K562 (cell line): ENCODE measurements around the gene ADRA2A. TPM values are rescaled to one million over a fixed set of nuclear protein-coding genes. Genes with fewer than 3 reads are reported as not detected.

ENCODE experiments used
- ATAC-seq: fragments of 200-7000 bp; cut with Tn5 transposase; 3 replicates; pipeline ENCODE4 v1.9.1; 2020; ENCODE audit warnings: moderate library complexity
- BruUV-seq: library from RNA; stranded (reverse); fragments of 400-500 nt; replicated peaks from 2 replicates; lab custom pipeline; 2021; lab: Mats Ljungman, UMichigan
- CTCF ChIA-PET: fragments of 300-600 bp; formaldehyde crosslinking; extraction: SDS; loops from one replicate; lab custom pipeline; 2021; ENCODE audit warnings: low intra/inter-chr PET ratio; lab: Yijun Ruan, JAX
- POLR2A ChIA-PET: fragments of 300-600, 350-650 bp; sonication (Branson Sonifier 250); formaldehyde crosslinking; extraction: SDS; loops from one replicate; lab custom pipeline; 2021; ENCODE audit warnings: antibody characterized with exemption, inconsistent platforms; lab: Yijun Ruan, JAX
- DNase-seq, 4 experiments: peaks; one replicate each; pipeline versions ENCODE4 v3.0.0 to v3.0.0-alpha.2; 2011 to 2018; ENCODE audit warnings: low spot score in 3 of 4, mixed read lengths in 3 of 4; ENCODE audit errors: extremely low read depth in 1 of 4
- FAIRE-seq: peaks from 2 replicates; lab custom pipeline; 2011; peaks lifted over from hg19 to GRCh38; lab: Jason Lieb, UNC
- H2AFZ ChIP-seq: 2 replicates; pipeline ENCODE4 v1.6.0; 2011; ENCODE audit warnings: low read depth, low read length, control low read depth, inconsistent platforms
- H3K27ac ChIP-seq: fragments of 200-600 bp; 3 replicates; pipeline ENCODE4 v1.8.0; 2011; ENCODE audit warnings: low read depth, mild to moderate bottlenecking, control low read depth, inconsistent platforms, low read length, moderate library complexity, mixed read lengths; ENCODE audit errors: extremely low read depth
- H3K27me3 ChIP-seq, 2 experiments: fragments of 300-600 bp in 1 of 2; 2 replicates in 1 of 2; 3 replicates in 1 of 2; pipeline versions ENCODE4 v1.6.0 to v1.8.0; 2011; ENCODE audit warnings: inconsistent platforms in 2 of 2, low read length in 2 of 2, mild to moderate bottlenecking in 1 of 2, mixed read lengths in 1 of 2, moderate library complexity in 1 of 2; ENCODE audit not compliant: control insufficient read depth in 2 of 2, insufficient read depth in 2 of 2
- H3K36me3 ChIP-seq: fragments of 300-600 bp; 3 replicates; pipeline ENCODE4 v1.8.0; 2011; ENCODE audit warnings: mild to moderate bottlenecking, low read length, inconsistent platforms; ENCODE audit not compliant: control insufficient read depth, insufficient read depth
- H3K4me1 ChIP-seq, 2 experiments: fragments of 200-600 bp in 1 of 2; replicated peaks in 1 of 2; 2 replicates in 1 of 2; 3 replicates in 1 of 2; pipeline versions ENCODE4 v1.5.1 to v1.8.0; 2011; ENCODE audit warnings: inconsistent platforms in 2 of 2, low read length in 2 of 2, mild to moderate bottlenecking in 1 of 2, mixed read lengths in 1 of 2, moderate library complexity in 1 of 2; ENCODE audit not compliant: control insufficient read depth in 2 of 2, insufficient read depth in 2 of 2
- H3K4me2 ChIP-seq: 2 replicates; pipeline ENCODE4 v1.6.1; 2011; ENCODE audit warnings: low read length, control low read depth, inconsistent platforms, mixed read lengths; ENCODE audit not compliant: insufficient read depth
- H3K4me3 ChIP-seq: fragments of 200-600 bp; sonication (generic), shearing (Covaris generic); 2 replicates; pipeline ENCODE4 v1.5.1; 2016; ENCODE audit warnings: control low read depth, inconsistent platforms
- H3K79me2 ChIP-seq: fragments of 200-600 bp; 3 replicates; pipeline ENCODE4 v1.8.0; 2011; ENCODE audit warnings: low read length, inconsistent platforms; ENCODE audit not compliant: control insufficient read depth, insufficient read depth
- H3K9ac ChIP-seq, 2 experiments: 2 replicates each; pipeline versions ENCODE4 v1.6.0 to v1.6.1; 2011; ENCODE audit warnings: low read depth in 2 of 2, low read length in 2 of 2, control low read depth in 1 of 2, inconsistent platforms in 1 of 2, mild to moderate bottlenecking in 1 of 2, mixed read lengths in 1 of 2; ENCODE audit not compliant: insufficient read depth in 1 of 2
- H3K9me1 ChIP-seq: one replicate; pipeline ENCODE4 v1.6.0; 2011; ENCODE audit warnings: inconsistent platforms, mild to moderate bottlenecking, low read length, moderate library complexity; ENCODE audit not compliant: control insufficient read depth, insufficient read depth
- H3K9me3 ChIP-seq: replicated peaks from 2 replicates; pipeline ENCODE4 v1.5.1; 2011; ENCODE audit warnings: low read depth, low read length, inconsistent platforms; ENCODE audit not compliant: control insufficient read depth, insufficient read depth
- H4K20me1 ChIP-seq: replicated peaks from 2 replicates; pipeline ENCODE4 v1.6.1; 2011; ENCODE audit warnings: low read length, inconsistent platforms, mixed read lengths; ENCODE audit not compliant: control insufficient read depth, insufficient read depth
- CBFA2T2 ChIP-seq: fragments of 450-650 bp; conservative IDR thresholded peaks from 2 replicates; pipeline ENCODE4 v1.6.1; 2017; ENCODE audit warnings: mild to moderate bottlenecking
- FUS ChIP-seq: fragments of 200-400 bp; formaldehyde crosslinking; optimal IDR thresholded peaks from 2 replicates; pipeline ENCODE3; 2017; ENCODE audit warnings: low read depth, low read length
- GTF3C2 ChIP-seq: IDR thresholded peaks from 3 replicates; pipeline ENCODE4 v1.6.1; 2011; ENCODE audit warnings: borderline replicate concordance, mild to moderate bottlenecking, moderate library complexity; ENCODE audit not compliant: insufficient read length; ENCODE audit errors: extremely low read depth
- KDM1A ChIP-seq, 2 experiments: fragments of 450-650 bp; IDR thresholded peaks; 2 replicates each; pipeline ENCODE4 v1.6.1; 2016; ENCODE audit warnings: mild to moderate bottlenecking in 2 of 2
- PRDM10 ChIP-seq: fragments of 450-650 bp; IDR thresholded peaks from 2 replicates; pipeline ENCODE4 v1.6.1; 2018; ENCODE audit not compliant: partially characterized antibody
- RBFOX2 ChIP-seq: fragments of 200-400 bp; formaldehyde crosslinking; IDR thresholded peaks from 2 replicates; pipeline ENCODE4 v1.6.1; 2017; ENCODE audit warnings: low read depth, mild to moderate bottlenecking, low read length, moderate library complexity
- SAFB ChIP-seq: fragments of 200-400 bp; formaldehyde crosslinking; IDR thresholded peaks from 2 replicates; pipeline ENCODE4 v1.6.1; 2017; ENCODE audit warnings: low read depth, low read length, borderline replicate concordance
- SNRNP70 ChIP-seq: fragments of 200-400 bp; formaldehyde crosslinking; optimal IDR thresholded peaks from 2 replicates; pipeline ENCODE3; 2017; ENCODE audit warnings: low read depth, low read length
- SRSF1 ChIP-seq: fragments of 200-400 bp; formaldehyde crosslinking; IDR thresholded peaks from 2 replicates; pipeline ENCODE4 v1.6.1; 2017; ENCODE audit warnings: mild to moderate bottlenecking, low read depth, low read length, moderate library complexity
- THAP7 ChIP-seq: fragments of 250-450 bp; sonication (Bioruptor Pico); IDR thresholded peaks from 2 replicates; pipeline ENCODE4 v1.5.0; 2021
- ZC3H4 ChIP-seq: sonication (generic); formaldehyde crosslinking; IDR thresholded peaks from 2 replicates; pipeline ENCODE4 v1.9.0; 2021; ENCODE audit warnings: missing genetic modification reagents, borderline replicate concordance
- ZFP91 ChIP-seq: sonication (generic); formaldehyde crosslinking; IDR thresholded peaks from 2 replicates; pipeline ENCODE4 v1.8.0; 2022; ENCODE audit warnings: mild to moderate bottlenecking, missing genetic modification reagents
- ZNF174 ChIP-seq: fragments of 250-450 bp; sonication (Bioruptor Pico); IDR thresholded peaks from 2 replicates; pipeline ENCODE4 v1.4.0; 2020; ENCODE audit warnings: mild to moderate bottlenecking
- WGBS: fragments of 100-300 bp; shearing (Covaris generic); methylation state at CpG from one replicate; pipeline ENCODE4 v1.1.6; 2016; ENCODE audit warnings: low coverage, mixed read lengths; ENCODE audit not compliant: insufficient coverage; ENCODE audit errors: missing lambda C conversion rate; 5-methylcytosine and 5-hydroxymethylcytosine counted together
- in situ Hi-C: fragments of 300-500 bp; cut with MboI; formaldehyde crosslinking; loops from 4 replicates; pipeline ENCODE4 v1.15.0; 2018; ENCODE audit warnings: inconsistent platforms, mixed read lengths
- intact Hi-C: fragments of 100-400 bp; cut with micrococcal nuclease; formaldehyde crosslinking; loops from 2 replicates; pipeline ENCODE4 v1.14.2; 2022
- polyA plus RNA-seq, 8 experiments: library from polyadenylated mRNA; depleted of rRNA in 4 of 8; stranded (reverse) in 5 of 8; unstranded in 3 of 8; fragments of >200 nt; fragmentation: Nextera tagmentation in 2 of 8; fragmentation: Illumina TruSeq in 1 of 8; extraction: Ambion mirVana in 2 of 8; extraction: Trizol in 1 of 8; gene quantifications; 2 replicates each; pipeline versions ENCODE4 v1.2.1 to v1.2.3, GENCODE V29; 2011 to 2014; ENCODE audit warnings: inconsistent platforms in 1 of 8, missing spikeins in 1 of 8
- total RNA-seq, 7 experiments: library from RNA; depleted of rRNA in 6 of 7; stranded (reverse); fragments of >200 nt in 6 of 7; fragmentation: Illumina TruSeq in 2 of 7; extraction: Trizol in 2 of 7; gene quantifications; 2 replicates each; pipeline versions ENCODE4 v1.2.1 to v1.2.3, GENCODE V29; 2011 to 2021; ENCODE audit warnings: low replicate concordance in 1 of 7

ADRA2A gene
- total and polyA plus RNA-seq, 9 of the 15 experiments (the other 6 are each of a cell fraction or from before 2014, with no cell fraction given): not detected

- TF ChIP-seq ZFP91 (CRISPR knock-in tag): no peak
- no peak for TF ChIP-seq CBFA2T2
- no peak for TF ChIP-seq PRDM10
- TF ChIP-seq ZNF174 (CRISPR knock-in tag): no peak
- no peak for TF ChIP-seq RBFOX2
Measured at GRCh38 chr10:111107846-111108245, 31.0 kb downstream of the ADRA2A start (continued).

- no peaks in the 10 kb centered on the region for H4K20me1 ChIP-seq
- no peak for DNase-seq
- H3K36me3 ChIP-seq: no peaks in the 10 kb centered on the region
- no peak overlapping the region for H2AFZ ChIP-seq
- intact Hi-C loops: no loop called here
- BruUV-seq: no TSS peak
- in situ Hi-C loops: no loop called here
- H3K27me3 ChIP-seq: peaks cover 0 to 15% of the 10 kb centered on the region in 2 experiments; a peak in 3 of 5 replicates
- H3K4me3 ChIP-seq: no peak overlapping the region
- H3K4me2 ChIP-seq: no peak overlapping the region
- WGBS: 7% methylated on average over 6 of the region's 6 CpGs
- no peak overlapping the region for H3K27ac ChIP-seq
- ATAC-seq: no peak
- no peak for FAIRE-seq
- no peaks in the 10 kb centered on the region; a peak in 1 of 5 replicates for H3K4me1 ChIP-seq
- no peaks in the 10 kb centered on the region for H3K79me2 ChIP-seq
- POLR2A ChIA-PET: no interaction called here
- H3K9me1 ChIP-seq: no peaks in the 10 kb centered on the region
- no peaks in the 10 kb centered on the region for H3K9me3 ChIP-seq
- CTCF ChIA-PET: no interaction called here
- H3K9ac ChIP-seq: no peak overlapping the region
- TF ChIP-seq THAP7 (CRISPR knock-in tag): no peak
- TF ChIP-seq SAFB: no peak
- TF ChIP-seq GTF3C2: no peak
- TF ChIP-seq FUS: no peak
- no peak for TF ChIP-seq SRSF1
- TF ChIP-seq KDM1A (IDR thresholded peaks at IDR 0.05): no peak
- TF ChIP-seq SNRNP70: no peak
- no peak for TF ChIP-seq ZC3H4 (CRISPR knock-in tag)
Measured at GRCh38 chr10:111108441-111108840, 31.6 kb downstream of the ADRA2A start.
